Coronary artery (tissue), 2 donors: ENCODE results near the gene PHACTR1.
"Not testable (repeated sequence)": the region's sequence is repeated elsewhere in the genome, so short reads cannot be mapped to it uniquely, and the experiment has no call there.

Experiments
- DNase-seq: peaks from one replicate; pipeline ENCODE4 v3.0.0-alpha.2; 2017; ENCODE audit warnings: low spot score
- H3K27ac ChIP-seq, 2 donors: fragments of 200-600 bp; sonication (generic); one replicate each; pipeline ENCODE4 v1.5.1; 2016 to 2019
- H3K4me3 ChIP-seq: fragments of 200-600 bp; sonication (generic); 2 replicates; pipeline ENCODE4 v1.5.1; 2016; ENCODE audit warnings: mild to moderate bottlenecking, moderate library complexity
- CTCF ChIP-seq: fragments of 200-600 bp; sonication (generic); IDR thresholded peaks from one replicate; pipeline ENCODE4 v1.5.1; 2019; ENCODE audit warnings: antibody characterized with exemption

Gene PHACTR1

GRCh38 chr6:12760911-12761310 is 44.3 kb downstream of the PHACTR1 start:
- no peak for DNase-seq
- H3K4me3 ChIP-seq = no peak overlapping the region
- no peak overlapping the region for H3K27ac ChIP-seq
- TF ChIP-seq CTCF = no peak

- Histone ChIP-seq H3K27ac (no peak overlapping the region), H3K4me3 (no peak overlapping the region)
- no peak for DNase-seq
- no peak for TF ChIP-seq CTCF
Observed at GRCh38 chr6:12761376-12762115, 45.0 kb downstream of the PHACTR1 start.

GRCh38 chr6:12762731-12763434 is 46.3 kb downstream of the PHACTR1 start:
- DNase-seq = not testable (repeated sequence)

GRCh38 chr6:12766365-12766764 is 49.8 kb downstream of the PHACTR1 start:
- no peak overlapping the region for H3K27ac ChIP-seq
- no peak for TF ChIP-seq CTCF
- no peak overlapping the region for H3K4me3 ChIP-seq
- DNase-seq = no peak

More at GRCh38 chr6:12762731-12763434, 46.3 kb downstream of the PHACTR1 start:
- not testable (repeated sequence) for H3K4me3 ChIP-seq, H3K27ac ChIP-seq

GRCh38 chr6:12767016-12767415 is 50.4 kb downstream of the PHACTR1 start:
- TF ChIP-seq CTCF = no peak
- H3K4me3 ChIP-seq = no peak overlapping the region

GRCh38 chr6:12769556-12770256 is 53.1 kb downstream of the PHACTR1 start:
- DNase-seq = no peak
- no peak for TF ChIP-seq CTCF
- no peak overlapping the region for H3K27ac ChIP-seq
- H3K4me3 ChIP-seq = no peak overlapping the region

More at GRCh38 chr6:12767016-12767415, 50.4 kb downstream of the PHACTR1 start:
- H3K27ac ChIP-seq = no peak overlapping the region
- no peak for DNase-seq

- TF ChIP-seq CTCF = no peak
- H3K4me3 ChIP-seq = no peak overlapping the region
- H3K27ac ChIP-seq = no peak overlapping the region
- DNase-seq = no peak
Observed at GRCh38 chr6:12772416-12772815, 55.8 kb downstream of the PHACTR1 start.
